HL-60 (cell line): ENCODE data around the gene ACTG1.

Experiments
- CTCF ChIP-seq: IDR thresholded peaks from one replicate; pipeline ENCODE4 v1.5.1; 2011; ENCODE audit warnings: low read length, control low read depth, inconsistent platforms; ENCODE audit not compliant: insufficient read depth
- POLR2AphosphoS5 ChIP-seq: IDR thresholded peaks from 2 replicates; pipeline ENCODE4 v1.6.1; 2012; ENCODE audit warnings: low read depth
- REST ChIP-seq: IDR thresholded peaks from 2 replicates; pipeline ENCODE4 v1.6.1; 2012; ENCODE audit warnings: low read depth; ENCODE audit not compliant: insufficient replicate concordance
- SPI1 ChIP-seq: IDR thresholded peaks from 2 replicates; pipeline ENCODE4 v1.6.1; 2012; ENCODE audit warnings: low read depth, mild to moderate bottlenecking, borderline replicate concordance

GRCh38 chr17:81461607-81462500 lies 50.7 kb downstream of the ACTG1 start:
- TF ChIP-seq CTCF, result no peak
- no peak for TF ChIP-seq REST
- TF ChIP-seq POLR2AphosphoS5, result no peak; the same call in none of the 2 replicates
- no peak for TF ChIP-seq SPI1
